Tibial artery (tissue), 4 donors: ENCODE measurements around the gene ITPRIPL2.

Experiments used
- DNase-seq, 2 donors: peaks; one replicate each; pipeline ENCODE4 v3.0.0-alpha.2; 2019
- H3K27ac ChIP-seq, 2 donors: fragments of 200-600 bp; sonication (generic) in 1 of 2; 1 replicate in 1 of 2; 2 replicates in 1 of 2; pipeline ENCODE4 v1.5.1; 2018 to 2019; ENCODE audit warnings: mild to moderate bottlenecking in 1 of 2
- H3K27me3 ChIP-seq, 2 donors: fragments of 200-600 bp; sonication (generic) in 1 of 2; one replicate each; pipeline versions ENCODE4 v1.5.1 to v1.6.0; 2016 to 2019
- H3K36me3 ChIP-seq, 3 donors: fragments of 200-600 bp; sonication (generic) in 2 of 3; one replicate each; pipeline ENCODE4 v1.5.1; 2016 to 2019; ENCODE audit warnings: mild to moderate bottlenecking in 2 of 3
- H3K4me1 ChIP-seq, 4 donors: fragments of 200-600 bp; sonication (generic) in 2 of 4; 1 replicate in 3 of 4; 2 replicates in 1 of 4; pipeline ENCODE4 v1.5.1; 2016 to 2019
- H3K4me3 ChIP-seq, 2 donors: fragments of 200-600 bp; sonication (generic) in 1 of 2; 1 replicate in 1 of 2; 2 replicates in 1 of 2; pipeline ENCODE4 v1.5.1; 2018 to 2019; ENCODE audit warnings: mild to moderate bottlenecking in 2 of 2
- H3K9me3 ChIP-seq, 3 donors: fragments of 200-600 bp; sonication (generic) in 1 of 3; one replicate each; pipeline ENCODE4 v1.5.1; 2016 to 2019
- intact Hi-C: fragments of 100-400 bp; cut with DNase I; formaldehyde crosslinking; loops from one replicate; pipeline ENCODE4 v1.15.0; 2023; ENCODE audit warnings: low total_unique reads
- TF ChIP-seq, protein P1 (sequence below), 2 experiments: fragments of 200-600 bp in 1 of 2; fragments of 450-650 bp in 1 of 2; IDR thresholded peaks; one replicate each; pipeline ENCODE4 v1.5.1; 2017 to 2019; ENCODE audit warnings: antibody characterized with exemption in 2 of 2, mild to moderate bottlenecking in 1 of 2, moderate library complexity in 1 of 2

Gene ITPRIPL2

DNA sequence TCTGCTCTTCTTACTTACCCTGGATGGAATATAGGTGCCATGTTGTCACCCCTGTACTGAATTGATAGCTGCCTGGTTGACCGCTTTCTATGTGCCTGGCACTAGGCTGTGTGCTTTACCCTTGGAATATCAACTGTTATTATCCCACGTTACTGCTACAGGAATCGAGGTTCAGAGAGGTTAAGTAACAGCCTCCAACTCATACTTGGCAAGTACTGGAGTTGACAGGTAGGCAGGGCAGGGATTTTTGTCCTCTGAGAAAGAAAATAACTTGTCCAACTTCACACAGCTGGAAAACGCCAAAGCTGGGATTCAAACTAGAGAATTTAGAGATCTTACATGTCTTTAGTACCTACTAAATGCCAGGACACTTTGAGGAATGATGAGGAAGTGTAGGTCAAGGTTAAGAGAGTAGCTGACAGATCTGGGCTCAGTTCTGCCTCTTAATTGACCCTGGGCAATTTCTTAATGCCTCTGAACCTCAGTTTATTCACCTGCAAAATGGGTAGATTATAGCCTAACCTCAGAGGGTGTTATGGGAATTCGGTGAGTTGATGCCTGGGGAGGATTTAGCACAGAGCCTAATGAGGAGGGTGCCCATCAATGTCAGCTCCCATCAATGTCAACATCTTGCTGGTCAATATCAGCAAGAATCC is 25.8 kb downstream of the ITPRIPL2 start:
- no peak overlapping the region for H3K4me3 ChIP-seq
- no peak for DNase-seq
- no peaks in the 10 kb centered on the region for H3K27me3 ChIP-seq
- H3K36me3 ChIP-seq: no peaks in the 10 kb centered on the region
- H3K27ac ChIP-seq: peak overlapping the region in 1 of 2 donors; percentile 17
- TF ChIP-seq, protein P1, sequence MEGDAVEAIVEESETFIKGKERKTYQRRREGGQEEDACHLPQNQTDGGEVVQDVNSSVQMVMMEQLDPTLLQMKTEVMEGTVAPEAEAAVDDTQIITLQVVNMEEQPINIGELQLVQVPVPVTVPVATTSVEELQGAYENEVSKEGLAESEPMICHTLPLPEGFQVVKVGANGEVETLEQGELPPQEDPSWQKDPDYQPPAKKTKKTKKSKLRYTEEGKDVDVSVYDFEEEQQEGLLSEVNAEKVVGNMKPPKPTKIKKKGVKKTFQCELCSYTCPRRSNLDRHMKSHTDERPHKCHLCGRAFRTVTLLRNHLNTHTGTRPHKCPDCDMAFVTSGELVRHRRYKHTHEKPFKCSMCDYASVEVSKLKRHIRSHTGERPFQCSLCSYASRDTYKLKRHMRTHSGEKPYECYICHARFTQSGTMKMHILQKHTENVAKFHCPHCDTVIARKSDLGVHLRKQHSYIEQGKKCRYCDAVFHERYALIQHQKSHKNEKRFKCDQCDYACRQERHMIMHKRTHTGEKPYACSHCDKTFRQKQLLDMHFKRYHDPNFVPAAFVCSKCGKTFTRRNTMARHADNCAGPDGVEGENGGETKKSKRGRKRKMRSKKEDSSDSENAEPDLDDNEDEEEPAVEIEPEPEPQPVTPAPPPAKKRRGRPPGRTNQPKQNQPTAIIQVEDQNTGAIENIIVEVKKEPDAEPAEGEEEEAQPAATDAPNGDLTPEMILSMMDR (IDR thresholded peaks at IDR 0.05): no peak
- H3K9me3 ChIP-seq: no peaks in the 10 kb centered on the region
- peaks cover 0 to 44% (median 31%) of the 10 kb centered on the region in 4 donors for H3K4me1 ChIP-seq
- intact Hi-C loops: no loop called here

DNA sequence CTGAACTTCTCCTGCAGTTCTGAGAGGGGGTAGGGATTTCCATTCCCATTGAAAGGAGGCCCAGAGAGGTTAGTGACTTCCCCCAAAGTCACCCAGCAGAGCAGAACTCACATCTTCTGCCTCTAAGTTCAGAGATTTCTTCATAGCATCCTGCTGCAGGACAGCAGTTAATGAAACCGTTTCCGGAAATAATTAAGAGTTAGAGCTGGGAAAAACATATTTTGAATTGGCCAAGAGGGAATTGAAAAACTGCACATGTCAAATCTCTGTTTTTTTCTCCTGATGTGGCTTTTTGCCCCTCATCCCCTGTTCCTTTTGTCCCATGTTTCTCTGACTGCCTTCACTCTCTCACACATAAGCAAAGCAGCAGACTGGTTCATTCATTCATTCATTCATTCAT is 26.6 kb downstream of the ITPRIPL2 start:
- intact Hi-C loops: no loop called here
- H3K27me3 ChIP-seq: no peaks in the 10 kb centered on the region
- H3K27ac ChIP-seq: no peak overlapping the region
- H3K9me3 ChIP-seq: no peaks in the 10 kb centered on the region
- TF ChIP-seq, protein P1 (IDR thresholded peaks at IDR 0.05): no peak
- peaks cover 0 to 44% (median 30%) of the 10 kb centered on the region in 4 donors for H3K4me1 ChIP-seq
- no peaks in the 10 kb centered on the region for H3K36me3 ChIP-seq
- H3K4me3 ChIP-seq: no peak overlapping the region
- DNase-seq: no peak

DNA sequence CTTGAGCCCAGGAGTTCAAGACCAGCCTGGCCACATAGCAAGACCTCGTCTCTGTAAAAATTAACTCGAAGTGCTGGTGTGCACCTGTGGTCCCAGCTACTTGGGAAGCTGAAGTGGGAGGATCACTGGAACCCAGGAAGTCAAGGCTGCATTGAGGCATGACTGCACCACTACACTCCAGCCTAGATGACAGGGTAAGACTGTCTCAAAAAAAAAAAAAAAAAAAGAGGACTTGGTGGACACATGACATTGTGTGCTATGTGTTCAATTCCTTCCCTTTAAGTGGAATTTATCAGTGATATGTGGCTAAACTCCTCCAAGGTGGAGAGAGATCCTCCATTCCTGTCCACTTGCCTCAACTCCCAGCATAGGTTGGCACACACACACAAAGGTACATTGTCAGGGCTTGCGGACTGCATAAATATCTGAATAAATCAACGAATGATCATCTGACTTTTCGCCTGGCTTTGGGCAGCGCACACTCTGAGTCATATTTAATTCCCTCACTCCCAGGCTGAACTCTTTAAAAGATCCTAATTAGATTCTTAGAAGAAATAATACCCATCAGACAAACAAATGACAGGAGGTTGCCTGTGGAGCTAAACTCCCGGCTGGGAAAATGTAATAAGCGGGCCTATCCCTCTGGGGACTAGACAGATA is 29.3 kb downstream of the ITPRIPL2 start:
- intact Hi-C loops: no loop called here
- H3K36me3 ChIP-seq: no peaks in the 10 kb centered on the region
- H3K4me3 ChIP-seq: no peak overlapping the region
- no peak overlapping the region for H3K27ac ChIP-seq
- H3K27me3 ChIP-seq: no peaks in the 10 kb centered on the region
- H3K9me3 ChIP-seq: no peaks in the 10 kb centered on the region
- DNase-seq: no peak
- TF ChIP-seq, protein P1 (IDR thresholded peaks at IDR 0.05): no peak
- peaks cover 0 to 17% (median 7%) of the 10 kb centered on the region in 4 donors for H3K4me1 ChIP-seq

DNA sequence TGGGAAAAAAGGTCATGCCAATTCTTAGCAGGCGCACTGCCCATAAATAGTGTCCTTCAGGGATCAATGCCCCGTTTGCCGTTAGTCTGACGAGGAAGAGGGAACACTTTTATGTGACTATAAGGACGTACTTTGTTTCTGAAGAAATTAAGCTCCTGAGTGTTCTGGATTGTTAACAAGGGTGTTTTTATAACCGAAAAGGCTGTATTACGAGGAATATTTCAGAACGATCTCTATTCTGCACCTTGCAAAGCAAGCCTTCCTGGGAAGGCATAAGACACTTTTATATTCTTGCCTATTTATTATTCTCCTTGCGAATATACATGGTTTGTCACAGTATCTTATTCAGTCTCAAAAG is 29.8 kb downstream of the ITPRIPL2 start:
- Histone ChIP-seq H3K27me3 (no peaks in the 10 kb centered on the region), H3K9me3 (no peaks in the 10 kb centered on the region), H3K27ac (no peak overlapping the region), H3K4me1 (peaks cover 0 to 12% (median 4%) of the 10 kb centered on the region in 4 donors), H3K4me3 (no peak overlapping the region), H3K36me3 (no peaks in the 10 kb centered on the region)
- intact Hi-C loops: no loop called here
- DNase-seq: no peak
- TF ChIP-seq, protein P1 (IDR thresholded peaks at IDR 0.05): no peak

DNA sequence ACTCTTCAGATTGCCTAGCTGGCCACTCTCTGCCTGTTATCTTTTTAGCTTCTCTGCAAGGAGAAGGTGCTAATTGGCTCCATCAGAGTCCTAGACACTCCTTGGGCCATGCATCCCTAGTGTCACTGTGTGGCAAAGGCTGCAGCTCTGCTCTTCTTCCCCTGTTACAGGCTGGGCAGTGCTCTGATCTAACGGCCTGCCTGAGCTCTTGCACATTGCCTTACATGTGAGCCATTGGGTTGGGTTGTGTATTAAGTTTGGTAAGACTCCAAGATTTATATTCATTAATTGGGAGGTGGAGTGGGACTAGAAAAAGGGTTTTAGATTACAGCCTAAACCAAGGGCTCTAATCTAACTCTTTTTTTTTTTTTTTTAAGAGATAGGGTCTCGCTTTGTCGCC is 31.2 kb downstream of the ITPRIPL2 start:
- H3K27me3 ChIP-seq: no peaks in the 10 kb centered on the region
- no peaks in the 10 kb centered on the region for H3K36me3 ChIP-seq
- no peak for DNase-seq
- intact Hi-C loops: no loop called here
- H3K4me3 ChIP-seq: no peak overlapping the region
- no peaks in the 10 kb centered on the region for H3K9me3 ChIP-seq
- no peak overlapping the region for H3K27ac ChIP-seq
- TF ChIP-seq, protein P1 (IDR thresholded peaks at IDR 0.05): no peak
- no peaks in the 10 kb centered on the region for H3K4me1 ChIP-seq
